Natural killer cell treated with Interleukin-12 subunit alpha and Interleukin-12 subunit beta and Interleukin-15 and Interleukin-18, amount 100 ng/mL, for 72 hours (primary cell): ENCODE results near the gene NCOA4. TPM values are rescaled to one million over a fixed set of nuclear protein-coding genes. Genes with fewer than 3 reads are reported as not detected.
"Not testable (repeated sequence)": the region's sequence is repeated elsewhere in the genome, so short reads cannot be mapped to it uniquely, and the experiment has no call there.

Experiments used
- ATAC-seq, 2 donors: fragments of 150-1000 bp; cut with Tn5 transposase in 1 of 2; sonication (Bioruptor Pico), chemical (Tn5 transposase) in 1 of 2; 2 replicates each; pipeline ENCODE4 v1.10.0; 2021
- DNase-seq: peaks from one replicate; pipeline ENCODE4 v3.0.0; 2022; ENCODE audit warnings: low spot score
- H3K27ac Mint-ChIP-seq, 2 donors: 1 replicate in 1 of 2; 2 replicates in 1 of 2; pipeline ENCODE4 v1.8.0; 2022; ENCODE audit warnings: mixed read lengths in 2 of 2, mild to moderate bottlenecking in 1 of 2, moderate library complexity in 1 of 2
- H3K27me3 Mint-ChIP-seq, 2 donors: 1 replicate in 1 of 2; 2 replicates in 1 of 2; pipeline ENCODE4 v1.8.0; 2022; ENCODE audit warnings: mixed read lengths in 2 of 2
- H3K36me3 Mint-ChIP-seq: one replicate; pipeline ENCODE4 v1.8.0; 2022; ENCODE audit warnings: mixed read lengths
- H3K4me1 Mint-ChIP-seq, 2 donors: 1 replicate in 1 of 2; 2 replicates in 1 of 2; pipeline ENCODE4 v1.8.0; 2022; ENCODE audit warnings: low read depth in 2 of 2, mixed read lengths in 2 of 2, mild to moderate bottlenecking in 1 of 2
- H3K4me3 Mint-ChIP-seq: one replicate; pipeline ENCODE4 v1.8.0; 2022; ENCODE audit warnings: mixed read lengths
- H3K9me3 Mint-ChIP-seq: 2 replicates; pipeline ENCODE4 v1.8.0; 2022; ENCODE audit warnings: mixed read lengths
- total RNA-seq, 2 donors: library from RNA; stranded (reverse); gene quantifications; one replicate each; pipeline ENCODE4 v1.2.3, GENCODE V29; 2022

Gene NCOA4
- total RNA-seq, 2 donors from 2014 or later: 101 to 129 TPM

DNA sequence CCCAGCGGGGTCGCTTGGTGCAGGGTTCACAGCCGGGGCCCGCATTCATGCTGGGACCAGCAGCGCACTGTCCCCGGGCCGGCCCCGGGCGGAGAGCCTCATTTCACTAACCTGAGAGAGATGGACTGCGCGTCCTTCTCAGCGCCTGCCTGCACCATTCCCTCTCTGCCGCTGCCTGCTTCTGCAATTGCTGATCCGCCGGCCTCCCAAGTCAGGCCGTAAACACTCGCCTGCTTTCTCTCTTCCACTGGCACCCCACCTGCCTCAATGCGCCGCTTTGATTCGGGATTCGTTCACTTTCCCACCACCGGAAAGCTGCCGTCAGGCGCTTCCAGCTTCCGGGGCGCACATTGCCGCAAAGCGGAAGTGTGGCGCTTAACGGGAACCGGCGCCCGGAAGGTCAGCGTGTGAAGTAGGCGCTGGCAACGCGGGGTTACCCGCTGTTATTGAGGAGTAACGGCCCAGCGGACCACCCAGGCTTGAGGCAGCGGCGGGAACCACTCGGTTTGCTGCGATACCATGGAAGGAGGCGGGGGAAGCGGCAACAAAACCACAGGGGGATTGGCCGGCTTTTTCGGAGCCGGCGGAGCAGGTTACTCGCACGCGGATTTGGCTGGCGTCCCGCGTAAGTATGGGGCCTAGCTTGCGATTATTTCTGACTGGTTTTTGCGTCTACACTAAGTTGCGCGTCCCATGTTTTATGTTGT is 58.2 kb downstream of the NCOA4 start, which contains the start of gene TIMM23:
Gene TIMM23, plus strand, starts transcription at position 384 of the 707 bp plus-strand sequence. Its CDS starts 136 bp downstream, at position 520.
- Mint-ChIP-seq H3K36me3 (peaks cover 18% of the 10 kb centered on the region), H3K27ac (peak within 1 kb of the TSS; percentile 84 to 93), H3K4me1 (peaks cover 37 to 49% of the 10 kb centered on the region in 2 donors), H3K4me3 (peak within 1 kb of the TSS; percentile 100)
- DNase-seq (peak; percentile 91), ATAC-seq (peak; percentile 94 to 97)
- not testable (repeated sequence) for H3K9me3 Mint-ChIP-seq, H3K27me3 Mint-ChIP-seq

DNA sequence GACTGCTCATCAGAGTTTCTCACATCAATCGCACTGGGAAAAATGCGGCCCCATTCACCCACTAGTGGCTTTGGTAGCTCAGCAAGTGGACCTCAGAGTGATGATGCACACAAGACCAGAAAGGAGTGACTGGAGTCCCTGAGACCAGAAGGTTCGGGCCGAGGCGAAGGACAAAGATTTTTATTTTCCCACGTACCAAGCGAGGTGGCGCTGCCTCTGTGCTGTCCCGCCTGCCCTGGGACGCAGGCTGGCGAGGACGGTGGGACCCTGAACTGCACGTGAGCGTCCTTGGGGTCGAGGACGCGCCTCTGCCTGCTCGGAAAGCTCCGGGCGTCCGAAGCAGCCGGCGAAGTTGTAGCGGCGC is 58.7 kb downstream of the NCOA4 start:
- H3K27me3 Mint-ChIP-seq: not testable (repeated sequence)

GRCh38 chr10:45971019-45971418 is 59.4 kb downstream of the NCOA4 start:
- not testable (repeated sequence) for ATAC-seq, DNase-seq, H3K27me3 Mint-ChIP-seq, H3K9me3 Mint-ChIP-seq
- Mint-ChIP-seq H3K36me3 (peaks cover 18% of the 10 kb centered on the region), H3K27ac (peak overlapping the region; percentile 84 to 93), H3K4me3 (peak overlapping the region; percentile 100), H3K4me1 (peaks cover 41 to 49% of the 10 kb centered on the region in 2 donors)

More for the DNA sequence above, 58.7 kb downstream of the NCOA4 start:
- peak overlapping the region; percentile 84 to 93 for H3K27ac Mint-ChIP-seq
- H3K4me3 Mint-ChIP-seq: peak overlapping the region; percentile 100
- peaks cover 39 to 49% of the 10 kb centered on the region in 2 donors for H3K4me1 Mint-ChIP-seq
- H3K9me3 Mint-ChIP-seq, DNase-seq: not testable (repeated sequence)
- peaks cover 18% of the 10 kb centered on the region for H3K36me3 Mint-ChIP-seq
- ATAC-seq: peak in 1 of 2 donors; percentile 61

- H3K36me3 Mint-ChIP-seq, H3K4me1 Mint-ChIP-seq, DNase-seq, ATAC-seq, H3K27me3 Mint-ChIP-seq, H3K4me3 Mint-ChIP-seq, H3K27ac Mint-ChIP-seq, H3K9me3 Mint-ChIP-seq: not testable (repeated sequence)
Observed at GRCh38 chr10:45962686-45963452, 67.6 kb downstream of the NCOA4 start.

- not testable (repeated sequence) for H3K4me1 Mint-ChIP-seq, H3K27ac Mint-ChIP-seq, H3K27me3 Mint-ChIP-seq, H3K4me3 Mint-ChIP-seq, H3K36me3 Mint-ChIP-seq, H3K9me3 Mint-ChIP-seq, DNase-seq, ATAC-seq
Observed at GRCh38 chr10:45957928-45958327, 72.5 kb downstream of the NCOA4 start.

- H3K9me3 Mint-ChIP-seq, H3K4me1 Mint-ChIP-seq, ATAC-seq, DNase-seq, H3K36me3 Mint-ChIP-seq, H3K27me3 Mint-ChIP-seq, H3K27ac Mint-ChIP-seq, H3K4me3 Mint-ChIP-seq: not testable (repeated sequence)
Observed at GRCh38 chr10:45956634-45957033, 73.8 kb downstream of the NCOA4 start.

Other genes starting within 250 kb of the NCOA4 start
- 10 to 100 TPM; 25.8 to 47.9 TPM for gene AGAP4, start 183.1 kb downstream of the NCOA4 start, total RNA-seq
- gene TIMM23, start 58.1 kb downstream of the NCOA4 start, total RNA-seq: 10 to 100 TPM; 71.6 to 80.1 TPM
- not detected for gene MSMB, start 15.6 kb upstream of the NCOA4 start, total RNA-seq